ENCODE measurements around the gene FTCDNL1. TPM values are rescaled to one million over a fixed set of nuclear protein-coding genes. Genes with fewer than 3 reads are reported as not detected.

FTCDNL1 gene
- total and polyA plus RNA-seq, 2 of the 13 experiments (the other 11 are each of a cell fraction or from before 2014, with no cell fraction given) = 0.98 to 1.4 TPM

DNA sequence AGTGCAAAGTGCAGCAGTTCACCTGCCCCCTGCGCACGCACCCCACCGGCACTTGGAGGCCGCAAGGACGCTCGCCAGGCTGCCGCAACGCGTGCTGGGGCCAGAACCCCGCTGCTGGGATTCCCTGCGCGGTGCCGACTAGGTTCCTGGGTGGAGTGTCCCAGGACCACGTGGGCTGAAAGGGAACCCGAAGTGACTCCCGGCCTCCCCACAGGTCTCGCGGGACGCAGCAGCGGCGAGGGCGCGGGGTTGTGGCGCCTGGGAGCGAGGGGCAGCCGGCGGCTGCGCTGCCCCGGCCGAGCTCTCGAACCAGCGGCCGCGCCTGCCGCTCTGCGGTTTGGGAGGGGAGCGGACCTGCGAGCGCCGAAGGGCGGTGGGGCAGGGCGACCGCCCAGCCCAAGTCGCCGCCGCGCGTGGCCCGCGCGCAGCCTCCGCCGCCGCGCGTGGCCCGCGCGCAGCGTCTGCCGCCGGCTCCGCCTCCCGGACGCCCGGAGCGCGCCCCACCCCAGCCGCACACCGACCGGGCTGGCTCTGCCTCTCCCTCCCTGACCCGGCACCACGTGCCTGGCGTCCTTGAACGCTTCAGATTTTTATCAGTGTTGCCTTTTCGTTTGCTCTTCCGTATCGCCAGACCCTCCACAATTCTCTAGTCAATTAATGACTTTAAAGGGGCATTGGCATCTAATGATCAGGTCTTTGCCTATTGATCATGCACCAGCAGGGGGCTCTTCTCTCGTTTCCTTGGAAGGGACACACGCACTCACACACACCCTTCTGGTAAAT lies at the start of gene FTCDNL1 (continued):
- TF ChIP-seq, protein P1, sequence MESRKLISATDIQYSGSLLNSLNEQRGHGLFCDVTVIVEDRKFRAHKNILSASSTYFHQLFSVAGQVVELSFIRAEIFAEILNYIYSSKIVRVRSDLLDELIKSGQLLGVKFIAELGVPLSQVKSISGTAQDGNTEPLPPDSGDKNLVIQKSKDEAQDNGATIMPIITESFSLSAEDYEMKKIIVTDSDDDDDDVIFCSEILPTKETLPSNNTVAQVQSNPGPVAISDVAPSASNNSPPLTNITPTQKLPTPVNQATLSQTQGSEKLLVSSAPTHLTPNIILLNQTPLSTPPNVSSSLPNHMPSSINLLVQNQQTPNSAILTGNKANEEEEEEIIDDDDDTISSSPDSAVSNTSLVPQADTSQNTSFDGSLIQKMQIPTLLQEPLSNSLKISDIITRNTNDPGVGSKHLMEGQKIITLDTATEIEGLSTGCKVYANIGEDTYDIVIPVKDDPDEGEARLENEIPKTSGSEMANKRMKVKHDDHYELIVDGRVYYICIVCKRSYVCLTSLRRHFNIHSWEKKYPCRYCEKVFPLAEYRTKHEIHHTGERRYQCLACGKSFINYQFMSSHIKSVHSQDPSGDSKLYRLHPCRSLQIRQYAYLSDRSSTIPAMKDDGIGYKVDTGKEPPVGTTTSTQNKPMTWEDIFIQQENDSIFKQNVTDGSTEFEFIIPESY (CRISPR knock-in tag; IDR thresholded peaks at IDR 0.05) = no peak
- TF ChIP-seq NR3C1 (CRISPR knock-in tag; IDR thresholded peaks at IDR 0.05) = no peak
- TF ChIP-seq, protein P2, sequence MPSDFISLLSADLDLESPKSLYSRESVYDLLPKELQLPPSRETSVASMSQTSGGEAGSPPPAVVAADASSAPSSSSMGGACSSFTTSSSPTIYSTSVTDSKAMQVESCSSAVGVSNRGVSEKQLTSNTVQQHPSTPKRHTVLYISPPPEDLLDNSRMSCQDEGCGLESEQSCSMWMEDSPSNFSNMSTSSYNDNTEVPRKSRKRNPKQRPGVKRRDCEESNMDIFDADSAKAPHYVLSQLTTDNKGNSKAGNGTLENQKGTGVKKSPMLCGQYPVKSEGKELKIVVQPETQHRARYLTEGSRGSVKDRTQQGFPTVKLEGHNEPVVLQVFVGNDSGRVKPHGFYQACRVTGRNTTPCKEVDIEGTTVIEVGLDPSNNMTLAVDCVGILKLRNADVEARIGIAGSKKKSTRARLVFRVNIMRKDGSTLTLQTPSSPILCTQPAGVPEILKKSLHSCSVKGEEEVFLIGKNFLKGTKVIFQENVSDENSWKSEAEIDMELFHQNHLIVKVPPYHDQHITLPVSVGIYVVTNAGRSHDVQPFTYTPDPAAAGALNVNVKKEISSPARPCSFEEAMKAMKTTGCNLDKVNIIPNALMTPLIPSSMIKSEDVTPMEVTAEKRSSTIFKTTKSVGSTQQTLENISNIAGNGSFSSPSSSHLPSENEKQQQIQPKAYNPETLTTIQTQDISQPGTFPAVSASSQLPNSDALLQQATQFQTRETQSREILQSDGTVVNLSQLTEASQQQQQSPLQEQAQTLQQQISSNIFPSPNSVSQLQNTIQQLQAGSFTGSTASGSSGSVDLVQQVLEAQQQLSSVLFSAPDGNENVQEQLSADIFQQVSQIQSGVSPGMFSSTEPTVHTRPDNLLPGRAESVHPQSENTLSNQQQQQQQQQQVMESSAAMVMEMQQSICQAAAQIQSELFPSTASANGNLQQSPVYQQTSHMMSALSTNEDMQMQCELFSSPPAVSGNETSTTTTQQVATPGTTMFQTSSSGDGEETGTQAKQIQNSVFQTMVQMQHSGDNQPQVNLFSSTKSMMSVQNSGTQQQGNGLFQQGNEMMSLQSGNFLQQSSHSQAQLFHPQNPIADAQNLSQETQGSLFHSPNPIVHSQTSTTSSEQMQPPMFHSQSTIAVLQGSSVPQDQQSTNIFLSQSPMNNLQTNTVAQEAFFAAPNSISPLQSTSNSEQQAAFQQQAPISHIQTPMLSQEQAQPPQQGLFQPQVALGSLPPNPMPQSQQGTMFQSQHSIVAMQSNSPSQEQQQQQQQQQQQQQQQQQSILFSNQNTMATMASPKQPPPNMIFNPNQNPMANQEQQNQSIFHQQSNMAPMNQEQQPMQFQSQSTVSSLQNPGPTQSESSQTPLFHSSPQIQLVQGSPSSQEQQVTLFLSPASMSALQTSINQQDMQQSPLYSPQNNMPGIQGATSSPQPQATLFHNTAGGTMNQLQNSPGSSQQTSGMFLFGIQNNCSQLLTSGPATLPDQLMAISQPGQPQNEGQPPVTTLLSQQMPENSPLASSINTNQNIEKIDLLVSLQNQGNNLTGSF (CRISPR knock-in tag; IDR thresholded peaks at IDR 0.05) = 0 out of 2 replicates have a peak, but pooled peaks have one; percentile 43
- TF ChIP-seq NFYB (CRISPR knock-in tag; IDR thresholded peaks at IDR 0.05) = no peak; the same call in 1 of the 2 replicates
- no peak for TF ChIP-seq ZNF17 (CRISPR knock-in tag; IDR thresholded peaks at IDR 0.05)
- TF ChIP-seq SIX4 (CRISPR knock-in tag; IDR thresholded peaks at IDR 0.05) = no peak
- no peak for TF ChIP-seq ZNF354B (CRISPR knock-in tag; IDR thresholded peaks at IDR 0.05)
- TF ChIP-seq ZNF121 (CRISPR knock-in tag; IDR thresholded peaks at IDR 0.05) = 0 out of 2 replicates have a peak, but pooled peaks have one; percentile 9
- TF ChIP-seq, protein P3, sequence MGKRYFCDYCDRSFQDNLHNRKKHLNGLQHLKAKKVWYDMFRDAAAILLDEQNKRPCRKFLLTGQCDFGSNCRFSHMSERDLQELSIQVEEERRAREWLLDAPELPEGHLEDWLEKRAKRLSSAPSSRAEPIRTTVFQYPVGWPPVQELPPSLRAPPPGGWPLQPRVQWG (CRISPR knock-in tag; IDR thresholded peaks at IDR 0.05; ENCODE audit: borderline replicate concordance, low read depth) = no peak
- peak; percentile 36; the same call in 1 of the 2 replicates for TF ChIP-seq TARDBP (CRISPR knock-in tag; IDR thresholded peaks at IDR 0.05)
- no peak for TF ChIP-seq ZNF296 (CRISPR knock-in tag; conservative IDR thresholded peaks at IDR 0.05)
- TF ChIP-seq NR2F1 (CRISPR knock-in tag; IDR thresholded peaks at IDR 0.05) = no peak
- TF ChIP-seq, protein P4, sequence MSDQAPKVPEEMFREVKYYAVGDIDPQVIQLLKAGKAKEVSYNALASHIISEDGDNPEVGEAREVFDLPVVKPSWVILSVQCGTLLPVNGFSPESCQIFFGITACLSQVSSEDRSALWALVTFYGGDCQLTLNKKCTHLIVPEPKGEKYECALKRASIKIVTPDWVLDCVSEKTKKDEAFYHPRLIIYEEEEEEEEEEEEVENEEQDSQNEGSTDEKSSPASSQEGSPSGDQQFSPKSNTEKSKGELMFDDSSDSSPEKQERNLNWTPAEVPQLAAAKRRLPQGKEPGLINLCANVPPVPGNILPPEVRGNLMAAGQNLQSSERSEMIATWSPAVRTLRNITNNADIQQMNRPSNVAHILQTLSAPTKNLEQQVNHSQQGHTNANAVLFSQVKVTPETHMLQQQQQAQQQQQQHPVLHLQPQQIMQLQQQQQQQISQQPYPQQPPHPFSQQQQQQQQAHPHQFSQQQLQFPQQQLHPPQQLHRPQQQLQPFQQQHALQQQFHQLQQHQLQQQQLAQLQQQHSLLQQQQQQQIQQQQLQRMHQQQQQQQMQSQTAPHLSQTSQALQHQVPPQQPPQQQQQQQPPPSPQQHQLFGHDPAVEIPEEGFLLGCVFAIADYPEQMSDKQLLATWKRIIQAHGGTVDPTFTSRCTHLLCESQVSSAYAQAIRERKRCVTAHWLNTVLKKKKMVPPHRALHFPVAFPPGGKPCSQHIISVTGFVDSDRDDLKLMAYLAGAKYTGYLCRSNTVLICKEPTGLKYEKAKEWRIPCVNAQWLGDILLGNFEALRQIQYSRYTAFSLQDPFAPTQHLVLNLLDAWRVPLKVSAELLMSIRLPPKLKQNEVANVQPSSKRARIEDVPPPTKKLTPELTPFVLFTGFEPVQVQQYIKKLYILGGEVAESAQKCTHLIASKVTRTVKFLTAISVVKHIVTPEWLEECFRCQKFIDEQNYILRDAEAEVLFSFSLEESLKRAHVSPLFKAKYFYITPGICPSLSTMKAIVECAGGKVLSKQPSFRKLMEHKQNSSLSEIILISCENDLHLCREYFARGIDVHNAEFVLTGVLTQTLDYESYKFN (CRISPR knock-in tag; conservative IDR thresholded peaks at IDR 0.05) = peak; percentile 82
- TF ChIP-seq ZNF350 (CRISPR knock-in tag; IDR thresholded peaks at IDR 0.05; ENCODE audit: borderline replicate concordance, low read depth) = no peak
- peak; percentile 55; the same call in 1 of the 2 replicates for TF ChIP-seq REPIN1 (CRISPR knock-in tag; IDR thresholded peaks at IDR 0.05; ENCODE audit: borderline replicate concordance, low read depth)
- no peak for TF ChIP-seq SOX6 (IDR thresholded peaks at IDR 0.05)
- TF ChIP-seq SOX6 (CRISPR knock-in tag; IDR thresholded peaks at IDR 0.05) = peak; percentile 35
- no peak for TF ChIP-seq MYNN (CRISPR knock-in tag; IDR thresholded peaks at IDR 0.05; ENCODE audit: low read depth)
